HS-27A (cell line): ENCODE data around the gene TUBB.
"Not testable (repeated sequence)": the region's sequence is repeated elsewhere in the genome, so short reads cannot be mapped to it uniquely, and the experiment has no call there.

ENCODE experiments used
- DNase-seq: peaks from one replicate; pipeline ENCODE4 v3.0.0-alpha.2; 2012; ENCODE audit warnings: low read depth, missing footprints

Gene TUBB

GRCh38 chr6:30741063-30741779 lies 21.1 kb downstream of the TUBB start:
- no peak for DNase-seq

- DNase-seq = no peak
Observed at GRCh38 chr6:30741789-30742315, 21.7 kb downstream of the TUBB start.

GRCh38 chr6:30742316-30743098 lies 22.4 kb downstream of the TUBB start, which contains the start of gene FLOT1:
TSS of gene FLOT1 (minus strand) at chr6:30742687. CDS start at chr6:30742189, 498 bp downstream.
- peak; percentile 95 for DNase-seq

- no peak for DNase-seq
Observed at GRCh38 chr6:30743099-30744053, 23.2 kb downstream of the TUBB start.

GRCh38 chr6:30744054-30744805 lies 24.1 kb downstream of the TUBB start, which contains the start of gene IER3:
TSS of gene IER3 (minus strand) at chr6:30744547. CDS start at chr6:30744518, 29 bp downstream.
- DNase-seq = peak; percentile 86

- no peak for DNase-seq
Observed at GRCh38 chr6:30747300-30747687, 27.1 kb downstream of the TUBB start.

GRCh38 chr6:30747902-30748769 lies 28.0 kb downstream of the TUBB start:
- DNase-seq = no peak

GRCh38 chr6:30748851-30749540 lies 28.8 kb downstream of the TUBB start:
- DNase-seq = no peak

- no peak for DNase-seq
Observed at GRCh38 chr6:30749554-30750378, 29.6 kb downstream of the TUBB start.

- no peak for DNase-seq
Observed at GRCh38 chr6:30750379-30750668, 30.2 kb downstream of the TUBB start.

- DNase-seq = peak; percentile 99
Observed at GRCh38 chr6:30752157-30752927, 32.2 kb downstream of the TUBB start.

GRCh38 chr6:30754631-30755030 lies 34.5 kb downstream of the TUBB start:
- DNase-seq = no peak

GRCh38 chr6:30756405-30757003 lies 36.4 kb downstream of the TUBB start:
- DNase-seq = not testable (repeated sequence)

- DNase-seq = no peak
Observed at GRCh38 chr6:30757261-30757904, 37.2 kb downstream of the TUBB start.

GRCh38 chr6:30759575-30760239 lies 39.6 kb downstream of the TUBB start:
- DNase-seq = peak; percentile 98

GRCh38 chr6:30760549-30760948 lies 40.4 kb downstream of the TUBB start:
- no peak for DNase-seq
